GM18907 (cell line): ENCODE data around the gene DPPA4.

Source experiments
- ATAC-seq: cut with Tn5 transposase; IDR thresholded peaks from one replicate; pipeline ENCODE4 v1.9.1; 2021; ENCODE audit warnings: mild to moderate bottlenecking, moderate library complexity; ENCODE audit not compliant: unreplicated experiment

The DPPA4 gene

GRCh38 chr3:109339197-109339596, 1.9 kb upstream of the DPPA4 start:
- no peak for ATAC-seq

GRCh38 chr3:109338322-109338721, 976 bp upstream of the DPPA4 start:
- no peak for ATAC-seq

GRCh38 chr3:109336291-109336861, 970 bp downstream of the DPPA4 start:
- no peak for ATAC-seq

GRCh38 chr3:109334572-109334971, 2.8 kb downstream of the DPPA4 start:
- ATAC-seq = no peak

- no peak for ATAC-seq
Observed at GRCh38 chr3:109331692-109332091, 5.7 kb downstream of the DPPA4 start.

GRCh38 chr3:109330405-109330804, 6.9 kb downstream of the DPPA4 start:
- no peak for ATAC-seq

- ATAC-seq = no peak
Observed at GRCh38 chr3:109328202-109328601, 9.1 kb downstream of the DPPA4 start.

GRCh38 chr3:109325657-109326056, 11.7 kb downstream of the DPPA4 start:
- no peak for ATAC-seq

- no peak for ATAC-seq
Observed at GRCh38 chr3:109325109-109325508, 12.2 kb downstream of the DPPA4 start.

GRCh38 chr3:109316162-109316730, 21.1 kb downstream of the DPPA4 start, which contains the start of gene DPPA2:
Gene DPPA2 (minus strand): TSS chr3:109316517. CDS start chr3:109314542, 1,975 bp downstream.
- no peak for ATAC-seq

- ATAC-seq = no peak
Observed at GRCh38 chr3:109313061-109313460, 24.3 kb downstream of the DPPA4 start.

GRCh38 chr3:109297496-109297895, 39.9 kb downstream of the DPPA4 start:
- no peak for ATAC-seq

GRCh38 chr3:109284071-109284470, 53.3 kb downstream of the DPPA4 start:
- ATAC-seq = no peak

GRCh38 chr3:109278546-109278945, 58.8 kb downstream of the DPPA4 start:
- ATAC-seq = no peak

- no peak for ATAC-seq
Observed at GRCh38 chr3:109278141-109278540, 59.2 kb downstream of the DPPA4 start.
